ENCODE measurements around the gene KCNA4.
"Not testable (repeated sequence)": the region's sequence is repeated elsewhere in the genome, so short reads cannot be mapped to it uniquely, and the experiment has no call there.

Gene KCNA4

DNA sequence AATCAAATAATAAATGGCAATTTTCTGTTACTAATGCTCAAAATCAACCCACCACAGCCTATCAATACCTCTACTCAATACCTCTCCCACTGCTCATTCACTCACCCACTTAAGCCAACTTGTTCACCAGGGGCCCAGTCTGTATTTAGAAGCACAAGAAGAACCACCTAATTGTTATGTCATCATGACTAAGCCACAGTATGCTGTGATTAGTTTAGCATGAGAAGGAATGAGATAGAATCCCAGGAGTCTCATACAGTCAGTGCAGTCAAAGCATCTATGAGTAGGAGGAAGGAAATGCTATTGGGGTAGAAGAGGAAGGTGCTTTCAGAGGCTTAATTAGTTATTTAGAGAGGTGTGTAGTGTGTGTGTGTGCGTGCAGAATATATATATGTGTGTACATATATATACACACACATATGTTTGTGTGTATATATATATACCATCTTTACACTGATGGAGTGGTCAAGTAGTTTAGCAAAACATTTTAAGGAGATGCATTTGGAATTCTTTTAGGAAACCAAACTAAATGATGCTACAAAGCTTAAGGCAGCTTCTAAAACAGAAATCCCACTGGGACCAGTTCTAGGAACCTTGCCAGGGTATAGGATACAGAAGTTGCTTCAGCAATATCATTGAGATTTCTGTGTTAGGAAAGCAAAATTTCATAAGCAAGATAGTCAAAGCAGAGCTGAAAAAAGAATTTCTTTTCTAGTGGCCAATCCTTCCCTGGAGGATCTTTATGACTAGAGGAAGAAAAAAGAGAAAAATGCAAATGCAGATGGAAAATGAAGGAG, 27.5 kb downstream of the KCNA4 start:
- no peaks in the 10 kb centered on the region for H3K27me3 ChIP-seq (ENCODE audit: insufficient read depth, low read length)
- H3K4me3 ChIP-seq (ENCODE audit: low read length) = no peak overlapping the region
- no peaks in the 10 kb centered on the region for H3K4me1 ChIP-seq (ENCODE audit: insufficient read depth, low read length)
- no CpG with 5 or more reads among the region's 1 CpG for WGBS
- no peaks in the 10 kb centered on the region for H3K36me3 ChIP-seq (ENCODE audit: insufficient read depth, low read length)
- H3K9ac ChIP-seq (ENCODE audit: low read depth, low read length) = no peak overlapping the region
- 0 out of 2 replicates have a peak, but pooled peaks cover 4% of the 10 kb centered on the region for H3K9me3 ChIP-seq (ENCODE audit: insufficient read depth, low read depth, low read length)
- H3K27ac ChIP-seq (ENCODE audit: low read depth, low read length) = no peak overlapping the region

DNA sequence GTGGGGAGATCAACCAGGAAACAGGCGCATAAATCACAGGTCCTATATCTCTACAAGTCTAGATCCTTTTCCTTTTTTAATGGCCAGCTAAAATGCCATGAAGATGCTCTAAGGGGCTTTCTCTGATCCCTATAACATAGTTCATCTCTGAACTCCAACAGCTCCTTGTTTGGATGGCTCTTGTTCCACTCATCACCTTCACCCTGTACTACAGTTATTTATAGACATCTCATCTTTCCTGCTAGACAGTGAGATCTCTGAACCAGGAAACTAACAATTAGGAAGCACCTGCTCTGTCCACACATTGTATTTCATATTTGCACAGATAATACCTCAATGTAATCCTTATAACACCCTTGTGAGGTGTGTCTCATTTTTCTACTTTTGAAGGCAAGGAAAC, 31.6 kb downstream of the KCNA4 start:
- no peaks in the 10 kb centered on the region for H3K9me3 ChIP-seq (ENCODE audit: insufficient read depth, low read depth, low read length)
- no peaks in the 10 kb centered on the region for H3K4me1 ChIP-seq (ENCODE audit: insufficient read depth, low read length)
- no peak overlapping the region for H3K9ac ChIP-seq (ENCODE audit: low read depth, low read length)
- no peaks in the 10 kb centered on the region for H3K36me3 ChIP-seq (ENCODE audit: insufficient read depth, low read length)
- WGBS = 94% methylated on average over 1 of the region's 1 CpG
- H3K27ac ChIP-seq (ENCODE audit: low read depth, low read length) = no peak overlapping the region
- no peaks in the 10 kb centered on the region for H3K27me3 ChIP-seq (ENCODE audit: insufficient read depth, low read length)
- no peak overlapping the region for H3K4me3 ChIP-seq (ENCODE audit: low read length)

DNA sequence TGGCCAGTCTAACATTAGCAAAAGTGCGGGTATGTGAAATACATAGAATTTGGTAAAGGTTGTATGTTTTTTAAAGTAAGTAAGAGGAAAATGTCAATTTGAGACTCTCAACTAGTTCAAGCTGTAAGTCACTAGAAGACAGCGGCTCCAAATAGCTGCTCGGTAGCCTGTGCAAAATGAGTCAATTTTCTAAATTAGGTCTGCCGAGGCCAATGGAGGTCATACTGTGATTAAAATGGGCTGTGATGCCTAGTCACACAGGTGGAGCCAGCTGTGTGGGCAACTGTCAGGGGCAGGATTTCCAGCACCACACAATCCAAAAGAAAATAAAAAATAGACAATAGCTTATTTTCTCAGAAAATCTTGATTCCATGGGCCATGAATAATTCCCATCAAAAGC, 32.3 kb downstream of the KCNA4 start:
- Histone ChIP-seq H3K27ac (ENCODE audit: low read depth, low read length) (no peak overlapping the region), H3K4me3 (ENCODE audit: low read length) (no peak overlapping the region), H3K27me3 (ENCODE audit: insufficient read depth, low read length) (no peaks in the 10 kb centered on the region), H3K9ac (ENCODE audit: low read depth, low read length) (no peak overlapping the region), H3K9me3 (ENCODE audit: insufficient read depth, low read depth, low read length) (no peaks in the 10 kb centered on the region), H3K36me3 (ENCODE audit: insufficient read depth, low read length) (no peaks in the 10 kb centered on the region), H3K4me1 (ENCODE audit: insufficient read depth, low read length) (no peaks in the 10 kb centered on the region)
- 97% methylated on average over 4 of the region's 4 CpGs for WGBS

DNA sequence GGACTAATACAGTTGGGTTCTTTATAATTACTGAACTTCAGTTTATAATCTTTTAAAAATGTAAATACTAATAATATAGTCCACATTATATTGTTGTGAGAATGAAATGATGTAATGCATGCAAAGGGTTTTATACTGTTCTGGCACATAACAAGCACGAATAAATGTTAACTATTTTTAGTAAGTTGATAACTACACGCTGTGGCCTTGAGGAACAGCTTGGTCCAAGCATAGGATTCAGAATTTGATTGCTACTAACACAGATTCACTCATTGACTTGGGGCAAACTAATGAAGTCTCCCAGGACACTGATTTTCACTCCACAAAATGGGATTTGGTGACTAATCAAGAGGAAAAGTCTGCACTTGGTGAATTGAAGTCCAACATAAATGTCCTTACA, 38.3 kb downstream of the KCNA4 start:
- no peaks in the 10 kb centered on the region for H3K36me3 ChIP-seq (ENCODE audit: insufficient read depth, low read length)
- no peak overlapping the region for H3K27ac ChIP-seq (ENCODE audit: low read depth, low read length)
- H3K9ac ChIP-seq (ENCODE audit: low read depth, low read length) = no peak overlapping the region
- no peaks in the 10 kb centered on the region for H3K9me3 ChIP-seq (ENCODE audit: insufficient read depth, low read depth, low read length)
- 91% methylated on average over 2 of the region's 2 CpGs for WGBS
- H3K4me3 ChIP-seq (ENCODE audit: low read length) = no peak overlapping the region
- H3K27me3 ChIP-seq (ENCODE audit: insufficient read depth, low read length) = no peaks in the 10 kb centered on the region
- H3K4me1 ChIP-seq (ENCODE audit: insufficient read depth, low read length) = no peaks in the 10 kb centered on the region

DNA sequence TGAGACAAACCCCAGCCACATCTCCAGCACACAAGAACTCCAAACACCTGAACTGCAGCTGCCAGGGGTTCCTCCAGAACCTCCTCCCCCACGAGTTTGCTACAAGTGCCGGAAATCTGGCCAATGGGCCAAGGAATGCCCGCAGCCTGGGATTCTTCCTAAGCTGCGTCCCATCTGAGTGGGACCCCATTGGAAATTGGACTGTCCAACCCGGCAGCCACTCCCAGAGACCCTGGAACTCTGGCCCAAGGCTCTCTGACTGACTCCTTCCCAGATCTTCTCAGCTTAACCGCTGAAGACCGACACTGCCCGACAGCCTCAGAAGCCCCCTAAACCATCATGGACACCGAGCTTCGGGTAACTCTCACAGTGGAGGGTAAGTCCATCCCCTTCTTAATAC, 41.2 kb downstream of the KCNA4 start:
- not testable (repeated sequence) for H3K4me3 ChIP-seq (ENCODE audit: low read length); H3K4me1 ChIP-seq (ENCODE audit: insufficient read depth, low read length); H3K27ac ChIP-seq (ENCODE audit: low read depth, low read length); H3K9ac ChIP-seq (ENCODE audit: low read depth, low read length); H3K9me3 ChIP-seq (ENCODE audit: insufficient read depth, low read depth, low read length); H3K27me3 ChIP-seq (ENCODE audit: insufficient read depth, low read length); H3K36me3 ChIP-seq (ENCODE audit: insufficient read depth, low read length)
- WGBS = 96% methylated on average over 10 of the region's 10 CpGs

DNA sequence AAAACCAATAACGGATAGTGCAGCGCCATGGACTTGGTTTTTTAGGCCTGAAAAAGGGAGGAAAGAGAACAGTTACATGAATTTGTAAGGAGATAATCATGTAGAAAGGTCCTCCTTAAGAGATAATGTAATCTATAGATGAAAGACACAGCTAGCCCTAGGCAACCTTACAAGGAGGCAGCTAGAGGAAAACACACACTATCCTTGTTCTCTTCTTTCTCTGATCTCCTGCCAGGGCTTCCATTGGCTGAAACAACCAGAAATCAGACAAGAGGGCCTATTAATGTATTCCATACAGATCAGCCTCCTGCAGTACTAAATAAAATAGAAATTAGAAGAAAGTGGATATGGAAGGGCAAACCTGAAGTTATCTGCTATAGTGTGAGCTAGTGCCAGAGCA, 53.0 kb downstream of the KCNA4 start:
- Histone ChIP-seq H3K9me3 (ENCODE audit: insufficient read depth, low read depth, low read length) (no peaks in the 10 kb centered on the region), H3K9ac (ENCODE audit: low read depth, low read length) (no peak overlapping the region), H3K36me3 (ENCODE audit: insufficient read depth, low read length) (no peaks in the 10 kb centered on the region), H3K4me3 (ENCODE audit: low read length) (no peak overlapping the region), H3K4me1 (ENCODE audit: insufficient read depth, low read length) (peaks cover 23% of the 10 kb centered on the region), H3K27me3 (ENCODE audit: insufficient read depth, low read length) (no peaks in the 10 kb centered on the region), H3K27ac (ENCODE audit: low read depth, low read length) (no peak overlapping the region)
- 96% methylated on average over 2 of the region's 2 CpGs for WGBS

DNA sequence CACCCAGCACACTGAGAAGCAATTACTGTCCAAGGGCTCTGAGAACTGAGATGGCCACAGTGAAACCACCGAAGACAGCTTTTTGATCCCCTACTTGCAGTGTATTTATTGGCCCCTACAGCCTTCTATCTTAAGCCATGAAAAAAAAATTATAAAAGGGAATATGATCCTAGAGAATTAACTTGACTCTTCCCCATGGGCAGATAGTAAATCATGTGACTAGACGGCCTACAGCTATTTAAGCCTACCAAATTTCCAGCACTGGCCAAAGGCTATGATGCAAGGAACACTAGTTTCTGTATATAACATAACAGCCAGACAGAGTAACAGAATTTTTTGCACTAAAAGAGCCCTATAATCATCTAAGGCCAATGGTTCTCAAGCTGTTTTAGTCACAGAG, 53.8 kb downstream of the KCNA4 start:
- Histone ChIP-seq H3K4me1 (ENCODE audit: insufficient read depth, low read length) (peaks cover 29% of the 10 kb centered on the region), H3K36me3 (ENCODE audit: insufficient read depth, low read length) (no peaks in the 10 kb centered on the region), H3K9ac (ENCODE audit: low read depth, low read length) (no peak overlapping the region), H3K27ac (ENCODE audit: low read depth, low read length) (no peak overlapping the region), H3K4me3 (ENCODE audit: low read length) (no peak overlapping the region), H3K27me3 (ENCODE audit: insufficient read depth, low read length) (no peaks in the 10 kb centered on the region), H3K9me3 (ENCODE audit: insufficient read depth, low read depth, low read length) (no peaks in the 10 kb centered on the region)
- 97% methylated on average over 2 of the region's 2 CpGs for WGBS

DNA sequence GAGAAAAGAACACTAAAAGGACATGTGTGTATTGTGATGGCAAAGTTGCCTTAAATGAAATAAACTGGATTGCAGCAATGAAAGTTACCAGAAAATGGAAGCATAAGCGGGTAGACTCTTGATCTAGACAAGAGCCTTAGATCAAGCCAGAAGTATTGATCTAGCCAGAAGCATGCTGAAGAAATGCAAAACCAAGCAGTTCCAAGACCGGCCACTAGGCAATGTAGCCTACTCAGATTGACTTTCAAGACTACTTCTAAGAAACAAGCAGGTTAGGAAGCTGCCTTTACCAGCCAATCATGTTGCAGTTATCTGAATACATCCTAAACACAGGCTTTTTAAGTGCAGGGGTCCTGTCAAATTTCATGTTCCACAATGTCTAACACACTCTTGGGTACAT, 54.6 kb downstream of the KCNA4 start:
- Histone ChIP-seq H3K4me3 (ENCODE audit: low read length) (no peak overlapping the region), H3K27me3 (ENCODE audit: insufficient read depth, low read length) (no peaks in the 10 kb centered on the region), H3K4me1 (ENCODE audit: insufficient read depth, low read length) (peaks cover 35% of the 10 kb centered on the region), H3K9ac (ENCODE audit: low read depth, low read length) (no peak overlapping the region), H3K36me3 (ENCODE audit: insufficient read depth, low read length) (no peaks in the 10 kb centered on the region), H3K9me3 (ENCODE audit: insufficient read depth, low read depth, low read length) (no peaks in the 10 kb centered on the region), H3K27ac (ENCODE audit: low read depth, low read length) (no peak overlapping the region)
- WGBS = 83% methylated on average over 2 of the region's 2 CpGs

All from HUES64 (cell line).